GM23248 (cell line): Measurements from ENCODE around the gene PRKACB. TPM values are rescaled to one million over a fixed set of nuclear protein-coding genes. Genes with fewer than 3 reads are reported as not detected.
"Not testable (repeated sequence)": the region's sequence is repeated elsewhere in the genome, so short reads cannot be mapped to it uniquely, and the experiment has no call there.

Source experiments
- DNase-seq: peaks from one replicate; pipeline ENCODE4 v3.0.0-alpha.2; 2015
- H2AFZ ChIP-seq: fragments of 200-600 bp; sonication (generic); 2 replicates; pipeline ENCODE4 v1.6.1; 2016; ENCODE audit warnings: antibody characterized with exemption
- H3F3A ChIP-seq: fragments of 200-600 bp; sonication (generic); 2 replicates; pipeline ENCODE4 v1.6.1; 2016; ENCODE audit warnings: mild to moderate bottlenecking, antibody characterized with exemption, mixed run types; ENCODE audit not compliant: insufficient read depth
- H3K27ac ChIP-seq: fragments of 200-600 bp; sonication (generic); 2 replicates; pipeline ENCODE4 v1.5.1; 2016; ENCODE audit warnings: mild to moderate bottlenecking
- H3K27me3 ChIP-seq: fragments of 200-600 bp; sonication (generic); replicated peaks from 2 replicates; pipeline ENCODE4 v1.6.1; 2016; ENCODE audit warnings: mild to moderate bottlenecking; ENCODE audit not compliant: insufficient read depth
- H3K36me3 ChIP-seq: fragments of 200-600 bp; sonication (generic); 2 replicates; pipeline ENCODE4 v1.6.1; 2016; ENCODE audit warnings: low read depth, mild to moderate bottlenecking
- H3K4me1 ChIP-seq: fragments of 200-600 bp; sonication (generic); 2 replicates; pipeline ENCODE4 v1.6.1; 2016; ENCODE audit warnings: mild to moderate bottlenecking; ENCODE audit not compliant: insufficient read depth
- H3K4me2 ChIP-seq: fragments of 200-600 bp; sonication (generic); one replicate; pipeline ENCODE4 v1.6.1; 2016; ENCODE audit warnings: mild to moderate bottlenecking; ENCODE audit not compliant: unreplicated experiment
- H3K4me3 ChIP-seq: fragments of 200-600 bp; sonication (generic); 2 replicates; pipeline ENCODE4 v1.5.1; 2016; ENCODE audit warnings: mild to moderate bottlenecking
- H3K79me2 ChIP-seq: fragments of 200-600 bp; sonication (generic); 2 replicates; pipeline ENCODE4 v1.6.1; 2016; ENCODE audit warnings: mild to moderate bottlenecking; ENCODE audit not compliant: insufficient read depth
- H3K9ac ChIP-seq: fragments of 200-600 bp; sonication (generic); 2 replicates; pipeline ENCODE4 v1.6.1; 2016; ENCODE audit warnings: mild to moderate bottlenecking
- H3K9me2 ChIP-seq: fragments of 200-600 bp; sonication (generic); 2 replicates; pipeline ENCODE4 v1.6.1; 2016; ENCODE audit warnings: mixed run types, mild to moderate bottlenecking, moderate library complexity; ENCODE audit not compliant: insufficient read depth
- H3K9me3 ChIP-seq: fragments of 200-600 bp; sonication (generic); one replicate; pipeline ENCODE4 v1.6.1; 2017; ENCODE audit warnings: low read depth
- H4K20me1 ChIP-seq: fragments of 200-600 bp; sonication (generic); 2 replicates; pipeline ENCODE4 v1.6.0; 2016; ENCODE audit not compliant: insufficient read depth
- EZH2 ChIP-seq: fragments of 200-600 bp; sonication (generic); IDR thresholded peaks from 2 replicates; pipeline ENCODE4 v1.6.1; 2018; ENCODE audit warnings: antibody characterized with exemption, mild to moderate bottlenecking; ENCODE audit not compliant: insufficient read depth, poor library complexity, severe bottlenecking
- EZH2phosphoT487 ChIP-seq: fragments of 200-600 bp; sonication (generic); IDR thresholded peaks from 2 replicates; pipeline ENCODE4 v1.6.1; 2018; ENCODE audit warnings: antibody characterized with exemption, moderate library complexity, mild to moderate bottlenecking, low read depth; ENCODE audit not compliant: insufficient read depth
- WGBS, 2 experiments: methylation state at CpG; one replicate each; pipeline ENCODE4 v1.1.6; 2015 to 2017; ENCODE audit warnings: low lambda C conversion rate in 2 of 2, low coverage in 1 of 2; ENCODE audit errors: missing lambda C conversion rate in 2 of 2; 5-methylcytosine and 5-hydroxymethylcytosine counted together
- in situ Hi-C: fragments of 300-500 bp; cut with MboI; formaldehyde crosslinking; loops from 2 replicates; pipeline ENCODE4 v1.15.0; 2020
- polyA plus RNA-seq: library from polyadenylated mRNA; unstranded; fragments of >200 nt; fragmentation: Nextera tagmentation; extraction: Ambion mirVana; gene quantifications from 2 replicates; pipeline ENCODE4 v1.2.1, GENCODE V29; 2016
- total RNA-seq: library from RNA; depleted of rRNA; stranded (reverse); fragments of >200 nt; shearing (Covaris generic); gene quantifications from 2 replicates; pipeline ENCODE4 v1.2.3, GENCODE V29; 2014

The PRKACB gene
- total and polyA plus RNA-seq, 2 experiments from 2014 or later = 23.9 to 25.6 TPM

DNA sequence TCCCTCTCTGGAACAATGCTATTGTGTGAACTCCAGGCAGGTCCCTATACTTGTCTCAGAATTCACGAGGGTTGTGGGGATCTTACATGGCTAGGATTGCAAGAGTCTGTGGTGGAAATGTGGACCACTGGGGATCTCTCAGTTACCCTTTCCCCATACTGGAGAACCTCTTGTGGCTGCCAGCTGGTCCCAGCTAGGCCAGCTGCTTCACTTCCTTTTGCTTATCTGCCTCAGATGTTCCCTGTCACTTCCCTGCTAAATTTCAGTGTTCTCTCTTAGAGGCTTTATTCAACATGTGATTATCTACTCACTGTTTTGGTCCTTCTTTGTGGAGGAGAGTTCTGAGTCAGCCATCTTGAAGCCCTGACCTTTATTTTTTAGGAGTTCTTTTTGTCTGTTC lies 81.6 kb downstream of the PRKACB start:
- Histone ChIP-seq H3K4me3 (no peak overlapping the region), H3K27ac (no peak overlapping the region), H3K9ac (no peak overlapping the region), H3K4me1 (no peaks in the 10 kb centered on the region), H3K27me3 (no peaks in the 10 kb centered on the region), H2AFZ (no peak overlapping the region), H3K79me2 (no peaks in the 10 kb centered on the region), H4K20me1 (no peaks in the 10 kb centered on the region), H3K9me3 (no peaks in the 10 kb centered on the region), H3K9me2 (no peaks in the 10 kb centered on the region), H3F3A (no peaks in the 10 kb centered on the region), H3K36me3 (no peaks in the 10 kb centered on the region), H3K4me2 (no peak overlapping the region)
- DNase-seq = no peak
- WGBS, 2 experiments = 95 to 100% methylated on average over 1 of the region's 1 CpG
- no peak for TF ChIP-seq EZH2phosphoT487
- no peak for TF ChIP-seq EZH2
- in situ Hi-C loops = no loop called here

DNA sequence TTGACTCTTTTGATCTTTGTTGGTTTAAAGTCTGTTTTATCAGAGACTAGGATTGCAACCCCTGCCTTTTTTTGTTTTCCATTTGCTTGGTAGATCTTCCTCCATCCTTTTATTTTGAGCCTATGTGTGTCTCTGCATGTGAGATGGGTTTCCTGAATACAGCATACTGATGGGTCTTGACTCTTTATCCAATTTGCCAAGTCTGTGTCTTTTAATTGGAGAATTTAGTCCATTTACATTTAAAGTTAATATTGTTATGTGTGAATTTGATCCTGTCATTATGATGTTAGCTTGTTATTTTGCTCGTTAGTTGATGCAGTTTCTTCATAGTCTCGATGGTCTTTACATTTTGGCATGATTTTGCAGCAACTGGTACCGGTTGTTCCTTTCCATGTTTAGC lies 88.6 kb downstream of the PRKACB start:
- H4K20me1 ChIP-seq, H3K4me1 ChIP-seq, H3K9me3 ChIP-seq, H3K9ac ChIP-seq, H3K9me2 ChIP-seq, H3K4me2 ChIP-seq, H3K27ac ChIP-seq, H3K4me3 ChIP-seq, H3K27me3 ChIP-seq, H2AFZ ChIP-seq, H3K36me3 ChIP-seq, H3K79me2 ChIP-seq, DNase-seq, H3F3A ChIP-seq, in situ Hi-C loops: not testable (repeated sequence)
- 79 to 94% methylated on average over 3 of the region's 3 CpGs for WGBS, 2 experiments

DNA sequence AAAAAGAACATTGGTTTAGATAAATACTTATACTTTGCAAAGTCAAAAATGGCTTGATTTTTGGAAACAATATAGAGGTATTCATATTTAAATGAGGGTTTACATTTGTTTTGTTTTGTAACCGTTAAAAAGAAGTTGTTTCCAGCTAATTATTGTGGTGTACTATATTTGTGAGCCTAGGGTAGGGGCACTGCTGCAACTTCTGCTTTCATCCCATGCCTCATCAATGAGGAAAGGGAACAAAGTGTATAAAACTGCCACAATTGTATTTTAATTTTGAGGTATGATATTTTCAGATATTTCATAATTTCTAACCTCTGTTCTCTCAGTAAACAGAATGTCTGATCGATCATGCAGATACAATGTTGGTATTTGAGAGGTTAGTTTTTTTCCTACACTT lies 92.2 kb downstream of the PRKACB start:
- H4K20me1 ChIP-seq = no peaks in the 10 kb centered on the region
- no peak overlapping the region for H3K4me2 ChIP-seq
- TF ChIP-seq EZH2phosphoT487 = no peak
- TF ChIP-seq EZH2 = no peak
- in situ Hi-C loops = no loop called here
- WGBS, 2 experiments = 96 to 97% methylated on average over 2 of the region's 2 CpGs
- DNase-seq = no peak
- H3K9me3 ChIP-seq = no peaks in the 10 kb centered on the region
- no peak overlapping the region for H3K27ac ChIP-seq
- H3K27me3 ChIP-seq = no peaks in the 10 kb centered on the region
- peaks cover 4% of the 10 kb centered on the region; the same call in 1 of the 2 replicates for H3K36me3 ChIP-seq
- no peak overlapping the region for H3K4me3 ChIP-seq
- no peak overlapping the region for H2AFZ ChIP-seq
- H3K9me2 ChIP-seq = no peaks in the 10 kb centered on the region
- no peak overlapping the region for H3K9ac ChIP-seq
- H3K79me2 ChIP-seq = no peaks in the 10 kb centered on the region
- H3K4me1 ChIP-seq = no peaks in the 10 kb centered on the region
- no peaks in the 10 kb centered on the region for H3F3A ChIP-seq

DNA sequence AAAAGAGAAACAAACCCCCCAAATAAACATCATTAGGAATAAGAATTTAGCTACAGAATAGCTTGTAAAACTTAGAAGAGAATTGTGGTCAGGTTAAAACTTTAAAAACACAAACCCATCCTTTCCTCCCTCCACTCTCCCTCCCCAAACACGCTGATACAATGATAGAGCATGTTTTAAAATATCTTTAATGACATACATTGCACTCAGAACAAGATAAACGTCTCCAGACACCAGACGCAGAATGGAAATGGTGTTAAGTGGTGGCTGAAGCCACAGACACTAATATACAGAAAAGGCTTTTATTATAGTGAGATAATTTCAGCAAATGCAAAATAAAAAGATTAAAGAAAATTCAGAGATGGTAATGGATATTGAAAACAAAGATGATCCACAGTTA lies 98.6 kb downstream of the PRKACB start:
- no peak overlapping the region for H3K4me3 ChIP-seq
- no peaks in the 10 kb centered on the region for H4K20me1 ChIP-seq
- no peak for DNase-seq
- no peak overlapping the region for H2AFZ ChIP-seq
- no peaks in the 10 kb centered on the region for H3K4me1 ChIP-seq
- no peaks in the 10 kb centered on the region for H3K9me2 ChIP-seq
- H3K79me2 ChIP-seq = no peaks in the 10 kb centered on the region
- in situ Hi-C loops = no loop called here
- H3K27ac ChIP-seq = no peak overlapping the region
- no peaks in the 10 kb centered on the region for H3F3A ChIP-seq
- TF ChIP-seq EZH2phosphoT487 = no peak
- TF ChIP-seq EZH2 = no peak
- no peaks in the 10 kb centered on the region for H3K36me3 ChIP-seq
- no peak overlapping the region for H3K4me2 ChIP-seq
- no peaks in the 10 kb centered on the region for H3K9me3 ChIP-seq
- 73 to 82% methylated on average over 3 of the region's 3 CpGs for WGBS, 2 experiments
- H3K9ac ChIP-seq = no peak overlapping the region
- H3K27me3 ChIP-seq = no peaks in the 10 kb centered on the region

DNA sequence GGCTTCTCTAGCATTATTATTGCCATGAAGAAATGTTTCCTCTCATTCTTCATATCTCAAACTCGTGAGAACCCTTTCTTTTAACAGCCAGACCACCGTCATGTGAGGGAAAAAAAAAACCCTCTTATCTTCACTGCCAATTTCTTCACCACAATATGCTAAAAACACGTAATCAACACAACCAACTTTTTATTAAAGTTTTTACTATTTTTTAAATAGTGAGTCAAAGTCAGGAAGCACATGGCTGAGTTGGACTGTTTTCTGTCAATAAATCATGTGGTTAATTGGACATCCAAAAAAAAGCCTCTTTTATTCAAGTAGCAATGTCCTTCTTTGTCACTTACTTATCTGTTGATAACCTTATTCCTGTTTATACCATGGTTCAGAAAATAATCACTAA lies 101.5 kb downstream of the PRKACB start:
- Histone ChIP-seq H3K4me3 (no peak overlapping the region), H4K20me1 (no peaks in the 10 kb centered on the region), H3K4me1 (no peaks in the 10 kb centered on the region), H3F3A (no peaks in the 10 kb centered on the region), H3K27ac (no peak overlapping the region), H3K4me2 (no peak overlapping the region), H3K27me3 (no peaks in the 10 kb centered on the region), H3K79me2 (no peaks in the 10 kb centered on the region), H3K9me2 (no peaks in the 10 kb centered on the region), H2AFZ (no peak overlapping the region), H3K9ac (no peak overlapping the region), H3K9me3 (no peaks in the 10 kb centered on the region), H3K36me3 (no peaks in the 10 kb centered on the region)
- DNase-seq = no peak
- 27 to 34% methylated on average over 3 of the region's 3 CpGs for WGBS, 2 experiments
- in situ Hi-C loops = no loop called here
- TF ChIP-seq EZH2phosphoT487 (no peak), EZH2 (no peak)
